ENCODE measurements around the gene SMYD3. TPM values are rescaled to one million over a fixed set of nuclear protein-coding genes. Genes with fewer than 3 reads are reported as not detected.

Gene SMYD3
- total RNA-seq, 1 experiment from 2014 or later, result 35.1 TPM

DNA sequence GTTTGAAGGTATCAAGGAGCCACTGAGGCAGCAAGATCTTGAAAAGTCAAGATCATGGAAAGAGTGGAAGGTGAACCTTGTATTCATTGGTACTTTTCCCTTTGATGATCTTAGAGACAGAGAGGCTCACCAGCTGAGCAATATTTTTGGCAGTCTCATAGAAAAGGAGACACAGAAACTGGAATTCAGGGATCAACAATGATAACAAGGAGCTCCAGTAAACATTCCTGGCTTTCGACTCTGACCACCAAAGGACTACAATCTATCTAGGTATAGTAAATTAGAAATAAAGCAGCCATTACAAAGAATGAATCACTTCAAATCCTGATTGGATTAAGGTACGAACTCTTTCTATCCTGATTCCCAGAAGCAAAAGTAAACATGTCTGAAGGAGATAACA is 736.9 kb downstream of the SMYD3 start:
- no peak overlapping the region for H3K27ac Mint-ChIP-seq (ENCODE audit: unreplicated experiment)
- TF ChIP-seq, protein P1, sequence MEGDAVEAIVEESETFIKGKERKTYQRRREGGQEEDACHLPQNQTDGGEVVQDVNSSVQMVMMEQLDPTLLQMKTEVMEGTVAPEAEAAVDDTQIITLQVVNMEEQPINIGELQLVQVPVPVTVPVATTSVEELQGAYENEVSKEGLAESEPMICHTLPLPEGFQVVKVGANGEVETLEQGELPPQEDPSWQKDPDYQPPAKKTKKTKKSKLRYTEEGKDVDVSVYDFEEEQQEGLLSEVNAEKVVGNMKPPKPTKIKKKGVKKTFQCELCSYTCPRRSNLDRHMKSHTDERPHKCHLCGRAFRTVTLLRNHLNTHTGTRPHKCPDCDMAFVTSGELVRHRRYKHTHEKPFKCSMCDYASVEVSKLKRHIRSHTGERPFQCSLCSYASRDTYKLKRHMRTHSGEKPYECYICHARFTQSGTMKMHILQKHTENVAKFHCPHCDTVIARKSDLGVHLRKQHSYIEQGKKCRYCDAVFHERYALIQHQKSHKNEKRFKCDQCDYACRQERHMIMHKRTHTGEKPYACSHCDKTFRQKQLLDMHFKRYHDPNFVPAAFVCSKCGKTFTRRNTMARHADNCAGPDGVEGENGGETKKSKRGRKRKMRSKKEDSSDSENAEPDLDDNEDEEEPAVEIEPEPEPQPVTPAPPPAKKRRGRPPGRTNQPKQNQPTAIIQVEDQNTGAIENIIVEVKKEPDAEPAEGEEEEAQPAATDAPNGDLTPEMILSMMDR (IDR thresholded peaks at IDR 0.05; ENCODE audit: unreplicated experiment), result no peak
- CTCF ChIA-PET, result no interaction called here
- BruUV-seq (replicated peaks), result no TSS peak
- no peaks in the 10 kb centered on the region for H3K36me3 Mint-ChIP-seq (ENCODE audit: insufficient read depth, unreplicated experiment)
- no peak for DNase-seq
- H3K9me3 Mint-ChIP-seq (ENCODE audit: low read depth, unreplicated experiment), result no peaks in the 10 kb centered on the region
- H3K4me3 Mint-ChIP-seq (ENCODE audit: low read depth, unreplicated experiment), result no peak overlapping the region
- H3K27me3 Mint-ChIP-seq (ENCODE audit: unreplicated experiment), result no peaks in the 10 kb centered on the region
- intact Hi-C loops (cut with micrococcal nuclease; ENCODE audit: unreplicated experiment), result no loop called here
- no peaks in the 10 kb centered on the region for H3K4me1 Mint-ChIP-seq (ENCODE audit: low read depth, unreplicated experiment)

DNA sequence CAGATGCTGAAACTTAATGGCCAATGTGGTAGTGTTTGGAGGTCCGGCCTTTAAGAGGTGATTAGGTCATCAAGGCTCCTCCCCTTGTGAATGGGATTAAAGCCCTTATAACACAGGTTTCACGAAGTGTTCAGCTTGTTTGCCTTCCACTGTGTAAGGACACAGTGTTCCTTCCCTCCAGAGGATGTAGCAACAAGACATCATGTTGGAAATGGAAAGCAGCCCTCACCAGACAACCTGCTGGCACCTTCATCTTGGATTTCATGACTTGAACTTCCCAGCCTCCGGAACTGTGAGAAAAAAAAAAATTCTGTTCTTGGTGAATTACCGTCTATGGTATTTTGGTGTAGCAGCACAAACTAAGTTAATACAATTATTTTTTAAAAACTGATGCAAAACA is 738.5 kb downstream of the SMYD3 start:
- Mint-ChIP-seq H3K4me1 (ENCODE audit: low read depth, unreplicated experiment) (no peaks in the 10 kb centered on the region), H3K27me3 (ENCODE audit: unreplicated experiment) (no peaks in the 10 kb centered on the region), H3K36me3 (ENCODE audit: insufficient read depth, unreplicated experiment) (no peaks in the 10 kb centered on the region), H3K27ac (ENCODE audit: unreplicated experiment) (no peak overlapping the region), H3K9me3 (ENCODE audit: low read depth, unreplicated experiment) (no peaks in the 10 kb centered on the region), H3K4me3 (ENCODE audit: low read depth, unreplicated experiment) (no peak overlapping the region)
- BruUV-seq (replicated peaks), result no TSS peak
- no peak for DNase-seq
- CTCF ChIA-PET, result no interaction called here
- TF ChIP-seq, protein P1 (IDR thresholded peaks at IDR 0.05; ENCODE audit: unreplicated experiment), result no peak
- intact Hi-C loops (cut with micrococcal nuclease; ENCODE audit: unreplicated experiment), result no loop called here

DNA sequence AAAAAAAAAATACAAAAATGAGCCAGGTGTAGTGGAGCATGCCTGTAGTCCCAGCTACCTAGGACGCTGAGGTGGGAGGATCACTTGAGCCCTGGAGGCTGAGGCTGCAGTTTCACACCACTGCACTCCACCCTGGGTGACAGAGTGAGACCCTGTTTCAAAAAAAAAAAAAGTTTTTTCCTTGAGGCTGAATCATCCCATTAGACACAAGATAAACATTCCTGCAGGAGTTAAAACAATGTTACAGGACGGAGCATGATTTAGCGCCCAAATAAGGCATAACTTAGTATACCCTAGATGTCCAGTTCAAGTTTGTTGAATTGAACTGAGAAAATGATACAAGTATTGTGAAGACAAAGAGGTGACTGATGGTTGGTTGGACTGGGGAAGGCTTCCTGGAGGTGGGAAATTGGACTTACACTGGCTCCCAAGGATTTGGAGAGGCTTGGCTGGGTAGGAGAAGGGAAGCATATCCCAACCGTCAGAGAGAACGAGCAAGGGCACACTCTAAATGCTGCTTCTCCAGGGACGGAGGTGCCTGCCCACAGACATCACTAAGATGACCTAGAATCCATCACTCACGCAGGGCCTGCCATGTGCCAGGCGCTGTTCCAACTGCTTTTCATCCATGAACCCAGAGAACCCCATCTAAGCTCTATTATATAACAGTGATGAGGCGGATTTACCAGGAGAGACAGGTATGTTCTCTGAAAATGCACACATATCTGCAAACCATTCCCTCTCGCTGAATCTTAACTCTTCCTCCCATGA is 741.7 kb downstream of the SMYD3 start:
- Mint-ChIP-seq H3K27ac (ENCODE audit: unreplicated experiment) (no peak overlapping the region), H3K36me3 (ENCODE audit: insufficient read depth, unreplicated experiment) (no peaks in the 10 kb centered on the region), H3K4me3 (ENCODE audit: low read depth, unreplicated experiment) (no peak overlapping the region), H3K27me3 (ENCODE audit: unreplicated experiment) (no peaks in the 10 kb centered on the region), H3K9me3 (ENCODE audit: low read depth, unreplicated experiment) (no peaks in the 10 kb centered on the region), H3K4me1 (ENCODE audit: low read depth, unreplicated experiment) (no peaks in the 10 kb centered on the region)
- DNase-seq, result no peak
- TF ChIP-seq, protein P1 (IDR thresholded peaks at IDR 0.05; ENCODE audit: unreplicated experiment), result no peak
- intact Hi-C loops (cut with micrococcal nuclease; ENCODE audit: unreplicated experiment), result no loop called here
- no TSS peak for BruUV-seq (replicated peaks)
- CTCF ChIA-PET, result no interaction called here

DNA sequence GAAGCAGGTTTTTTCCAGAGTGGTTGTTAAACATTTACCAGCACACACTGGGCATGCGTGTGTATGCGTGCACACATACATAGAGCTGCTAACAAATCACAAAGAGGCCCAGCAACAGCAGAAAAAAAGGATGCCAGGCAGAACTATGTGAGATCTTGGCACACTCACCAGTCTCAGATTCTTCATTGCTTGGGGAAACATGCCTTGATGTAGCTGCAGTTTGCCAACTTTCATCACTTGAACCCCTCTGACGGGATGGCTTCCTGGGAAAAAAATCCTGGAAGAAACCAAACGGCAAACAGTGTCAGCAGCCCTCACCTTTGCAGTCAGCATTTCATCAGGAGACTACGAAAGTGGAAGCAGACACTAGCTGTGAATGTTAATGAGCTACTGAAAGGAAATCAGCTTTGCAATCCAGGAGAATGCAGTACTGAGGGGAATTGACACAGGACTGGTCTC is 743.2 kb downstream of the SMYD3 start:
- DNase-seq, result no peak
- no TSS peak for BruUV-seq (replicated peaks)
- no peak overlapping the region for H3K27ac Mint-ChIP-seq (ENCODE audit: unreplicated experiment)
- H3K4me3 Mint-ChIP-seq (ENCODE audit: low read depth, unreplicated experiment), result no peak overlapping the region
- H3K4me1 Mint-ChIP-seq (ENCODE audit: low read depth, unreplicated experiment), result no peaks in the 10 kb centered on the region
- TF ChIP-seq, protein P1 (IDR thresholded peaks at IDR 0.05; ENCODE audit: unreplicated experiment), result no peak
- intact Hi-C loops (cut with micrococcal nuclease; ENCODE audit: unreplicated experiment), result no loop called here
- CTCF ChIA-PET, result interaction anchor here (0.6 kb wide), 1 partner anchor 29 kb away, joined by 5 read pairs; no protein-coding TSS in a partner anchor
- no peaks in the 10 kb centered on the region for H3K36me3 Mint-ChIP-seq (ENCODE audit: insufficient read depth, unreplicated experiment)
- H3K9me3 Mint-ChIP-seq (ENCODE audit: low read depth, unreplicated experiment), result no peaks in the 10 kb centered on the region
- no peaks in the 10 kb centered on the region for H3K27me3 Mint-ChIP-seq (ENCODE audit: unreplicated experiment)
